Astrocyte (in vitro differentiated cells and primary cell): ENCODE measurements around the gene DDN. TPM values are rescaled to one million over a fixed set of nuclear protein-coding genes. Genes with fewer than 3 reads are reported as not detected.

Source experiments
- DNase-seq: peaks from one replicate; pipeline ENCODE4 v3.0.0-alpha.2; 2010; ENCODE audit warnings: low read depth
- FAIRE-seq: peaks from 2 replicates; lab custom pipeline; 2011; peaks lifted over from hg19 to GRCh38; lab: Jason Lieb, UNC
- H2AFZ ChIP-seq: 2 replicates; pipeline ENCODE4 v1.6.0; 2012; ENCODE audit warnings: low read depth, low read length, inconsistent platforms
- H3K27ac ChIP-seq: 2 replicates; pipeline ENCODE4 v1.5.1; 2011; ENCODE audit warnings: low read depth, low read length, inconsistent platforms
- H3K27me3 ChIP-seq: 2 replicates; pipeline ENCODE4 v1.6.0; 2011; ENCODE audit warnings: low read length, inconsistent platforms; ENCODE audit not compliant: insufficient read depth
- H3K36me3 ChIP-seq: 2 replicates; pipeline ENCODE4 v1.5.1; 2011; ENCODE audit warnings: low read length, inconsistent platforms; ENCODE audit not compliant: insufficient read depth
- H3K4me1 ChIP-seq: 2 replicates; pipeline ENCODE4 v1.5.1; 2011; ENCODE audit warnings: low read length, inconsistent platforms; ENCODE audit not compliant: insufficient read depth
- H3K4me2 ChIP-seq: 2 replicates; pipeline ENCODE4 v1.6.0; 2012; ENCODE audit warnings: low read length, inconsistent platforms
- H3K4me3 ChIP-seq: 2 replicates; pipeline ENCODE4 v1.5.1; 2011; ENCODE audit warnings: low read depth, mild to moderate bottlenecking, low read length, inconsistent platforms; ENCODE audit not compliant: insufficient read depth
- H3K79me2 ChIP-seq: 2 replicates; pipeline ENCODE4 v1.6.0; 2012; ENCODE audit warnings: mild to moderate bottlenecking, low read length, inconsistent platforms; ENCODE audit not compliant: insufficient read depth
- H3K9ac ChIP-seq: 2 replicates; pipeline ENCODE4 v1.6.0; 2012; ENCODE audit warnings: mild to moderate bottlenecking, low read length, inconsistent platforms
- H3K9me3 ChIP-seq: 2 replicates; pipeline ENCODE4 v1.5.1; 2012; ENCODE audit warnings: low read depth, mild to moderate bottlenecking, low read length, inconsistent platforms; ENCODE audit not compliant: insufficient read depth
- H4K20me1 ChIP-seq: 2 replicates; pipeline ENCODE4 v1.6.0; 2012; ENCODE audit warnings: low read length, inconsistent platforms; ENCODE audit not compliant: insufficient read depth
- H3K27ac Mint-ChIP-seq: one replicate; pipeline ENCODE4 v1.8.0; 2021; ENCODE audit warnings: mild to moderate bottlenecking, mixed read lengths; ENCODE audit not compliant: unreplicated experiment
- H3K27me3 Mint-ChIP-seq: one replicate; pipeline ENCODE4 v1.8.0; 2021; ENCODE audit warnings: low read depth, mixed read lengths; ENCODE audit not compliant: unreplicated experiment
- H3K36me3 Mint-ChIP-seq: one replicate; pipeline ENCODE4 v1.8.0; 2021; ENCODE audit warnings: low read depth, mixed read lengths; ENCODE audit not compliant: unreplicated experiment
- H3K4me1 Mint-ChIP-seq: one replicate; pipeline ENCODE4 v1.8.0; 2021; ENCODE audit warnings: low read depth, mixed read lengths; ENCODE audit not compliant: unreplicated experiment
- H3K4me3 Mint-ChIP-seq: one replicate; pipeline ENCODE4 v1.8.0; 2021; ENCODE audit warnings: mild to moderate bottlenecking, moderate library complexity, mixed read lengths; ENCODE audit not compliant: unreplicated experiment
- H3K9me3 Mint-ChIP-seq: one replicate; pipeline ENCODE4 v1.8.0; 2021; ENCODE audit warnings: mild to moderate bottlenecking, mixed read lengths; ENCODE audit not compliant: unreplicated experiment
- CTCF ChIP-seq: IDR thresholded peaks from 2 replicates; pipeline ENCODE4 v1.5.1; 2011; ENCODE audit warnings: low read depth, mild to moderate bottlenecking, inconsistent platforms, low read length, moderate library complexity; ENCODE audit not compliant: insufficient read depth
- EZH2 ChIP-seq: IDR thresholded peaks from 2 replicates; pipeline ENCODE4 v1.6.1; 2012; ENCODE audit warnings: mild to moderate bottlenecking, low read length, inconsistent platforms; ENCODE audit not compliant: insufficient read depth
- total RNA-seq: library from RNA; stranded (reverse); gene quantifications from 2 replicates; pipeline ENCODE4 v1.2.1, GENCODE V29; 2021

Gene DDN
- total RNA-seq, 1 donor from 2014 or later, result 0.50 TPM

GRCh38 chr12:48993787-48994186, 5.4 kb downstream of the DDN start:
- no peak overlapping the region for H3K4me3 Mint-ChIP-seq
- H3K9ac ChIP-seq, result no peak overlapping the region
- no peaks in the 10 kb centered on the region for H3K36me3 Mint-ChIP-seq
- no peaks in the 10 kb centered on the region for H3K9me3 Mint-ChIP-seq
- FAIRE-seq (no peak), DNase-seq (no peak)
- peaks cover 10% of the 10 kb centered on the region for H3K4me1 Mint-ChIP-seq
- H3K9me3 ChIP-seq, result peaks cover 3% of the 10 kb centered on the region
- no peak overlapping the region for H3K27ac ChIP-seq
- no peak overlapping the region for H3K4me2 ChIP-seq
- H3K36me3 ChIP-seq, result no peaks in the 10 kb centered on the region
- no peaks in the 10 kb centered on the region for H3K79me2 ChIP-seq
- H3K27me3 Mint-ChIP-seq, result peaks cover 52% of the 10 kb centered on the region
- no peak overlapping the region for H3K4me3 ChIP-seq
- peaks cover 6% of the 10 kb centered on the region for H4K20me1 ChIP-seq
- H3K4me1 ChIP-seq, result peaks cover 27% of the 10 kb centered on the region
- no peak for TF ChIP-seq CTCF
- no peak for TF ChIP-seq EZH2
- no peak overlapping the region for H3K27ac Mint-ChIP-seq
- H3K27me3 ChIP-seq, result peaks cover 43% of the 10 kb centered on the region
- no peak overlapping the region for H2AFZ ChIP-seq

- Mint-ChIP-seq H3K4me1 (peaks cover 10% of the 10 kb centered on the region), H3K9me3 (no peaks in the 10 kb centered on the region), H3K36me3 (no peaks in the 10 kb centered on the region), H3K27ac (no peak overlapping the region), H3K4me3 (no peak overlapping the region), H3K27me3 (peaks cover 66% of the 10 kb centered on the region)
- TF ChIP-seq CTCF (no peak), EZH2 (no peak)
- Histone ChIP-seq H3K27me3 (peaks cover 49% of the 10 kb centered on the region), H2AFZ (no peak overlapping the region), H3K9me3 (peaks cover 3% of the 10 kb centered on the region), H4K20me1 (peaks cover 6% of the 10 kb centered on the region), H3K4me3 (no peak overlapping the region), H3K4me1 (peaks cover 8% of the 10 kb centered on the region), H3K79me2 (no peaks in the 10 kb centered on the region), H3K9ac (no peak overlapping the region), H3K4me2 (no peak overlapping the region), H3K36me3 (no peaks in the 10 kb centered on the region), H3K27ac (no peak overlapping the region)
- no peak for FAIRE-seq
- no peak for DNase-seq
Measured at GRCh38 chr12:48991247-48992050, 7.7 kb downstream of the DDN start.

GRCh38 chr12:48990552-48990951, 8.6 kb downstream of the DDN start:
- Histone ChIP-seq H3K36me3 (no peaks in the 10 kb centered on the region), H3K4me1 (peaks cover 7% of the 10 kb centered on the region), H3K79me2 (no peaks in the 10 kb centered on the region), H3K27ac (no peak overlapping the region), H3K9me3 (peaks cover 3% of the 10 kb centered on the region), H2AFZ (no peak overlapping the region), H3K4me2 (no peak overlapping the region), H3K27me3 (peaks cover 58% of the 10 kb centered on the region), H4K20me1 (peaks cover under 1% of the 10 kb centered on the region), H3K4me3 (no peak overlapping the region), H3K9ac (no peak overlapping the region)
- Mint-ChIP-seq H3K4me3 (no peak overlapping the region), H3K4me1 (peaks cover 10% of the 10 kb centered on the region), H3K36me3 (no peaks in the 10 kb centered on the region), H3K9me3 (no peaks in the 10 kb centered on the region), H3K27ac (peak overlapping the region; percentile 3), H3K27me3 (peaks cover 64% of the 10 kb centered on the region)
- DNase-seq (no peak), FAIRE-seq (no peak)
- TF ChIP-seq CTCF (no peak), EZH2 (no peak)
